AG09309 (cell line): ENCODE results near the gene STK39.

ENCODE experiments used
- DNase-seq: peaks from one replicate; pipeline ENCODE4 v3.0.0-alpha.2; 2010; ENCODE audit warnings: low read depth
- H3K4me3 ChIP-seq: 2 replicates; pipeline ENCODE4 v1.5.1; 2011; ENCODE audit warnings: mild to moderate bottlenecking, low read depth, low read length, moderate library complexity; ENCODE audit not compliant: control insufficient read depth
- CTCF ChIP-seq: IDR thresholded peaks from 2 replicates; pipeline ENCODE4 v1.5.1; 2011; ENCODE audit warnings: mild to moderate bottlenecking, low read depth, low read length, inconsistent platforms; ENCODE audit not compliant: insufficient read depth, control insufficient read depth; ENCODE audit errors: missing control alignments

STK39 gene

GRCh38 chr2:168237741-168238140 lies 9.7 kb downstream of the STK39 start:
- DNase-seq = no peak
- no peak overlapping the region for H3K4me3 ChIP-seq
- no peak for TF ChIP-seq CTCF

GRCh38 chr2:168234407-168235085 lies 12.8 kb downstream of the STK39 start:
- H3K4me3 ChIP-seq = no peak overlapping the region
- no peak for TF ChIP-seq CTCF
- no peak for DNase-seq

GRCh38 chr2:168233726-168234406 lies 13.5 kb downstream of the STK39 start:
- no peak for TF ChIP-seq CTCF
- no peak for DNase-seq
- H3K4me3 ChIP-seq = no peak overlapping the region

- TF ChIP-seq CTCF = no peak
- no peak for DNase-seq
- no peak overlapping the region for H3K4me3 ChIP-seq
Measured at GRCh38 chr2:168233166-168233565, 14.2 kb downstream of the STK39 start.

GRCh38 chr2:168231609-168232241 lies 15.7 kb downstream of the STK39 start:
- DNase-seq = no peak
- TF ChIP-seq CTCF = no peak
- no peak overlapping the region for H3K4me3 ChIP-seq

GRCh38 chr2:168230389-168230788 lies 17.0 kb downstream of the STK39 start:
- DNase-seq = no peak
- TF ChIP-seq CTCF = no peak
- H3K4me3 ChIP-seq = no peak overlapping the region
